Panc1 (cell line): Measurements from ENCODE around the gene GUCY2C. TPM values are rescaled to one million over a fixed set of nuclear protein-coding genes. Genes with fewer than 3 reads are reported as not detected.

Source experiments
- ATAC-seq: fragments of 200-7000 bp; cut with Tn5 transposase; 2 replicates; pipeline ENCODE4 v1.9.1; 2020; ENCODE audit warnings: mild to moderate bottlenecking, moderate library complexity
- BruUV-seq: library from RNA; stranded (reverse); fragments of 400-500 nt; replicated peaks from 2 replicates; lab custom pipeline; 2021; lab: Mats Ljungman, UMichigan
- CTCF ChIA-PET: fragments of 300-600 bp; sonication (Branson Sonifier 250); formaldehyde crosslinking; loops from one replicate; lab custom pipeline; 2022; ENCODE audit warnings: antibody characterized with exemption; lab: Charles Lee
- POLR2A ChIA-PET: fragments of 300-600 bp; sonication (Branson Sonifier 250); formaldehyde crosslinking; loops from one replicate; lab custom pipeline; 2022; ENCODE audit warnings: antibody characterized with exemption; lab: Charles Lee
- DNase-seq: peaks from one replicate; pipeline ENCODE4 v3.0.0-alpha.2; 2010; ENCODE audit warnings: low read depth, low spot score
- H3K27ac ChIP-seq: 2 replicates; pipeline ENCODE4 v1.5.1; 2011; ENCODE audit warnings: mild to moderate bottlenecking, low read length, inconsistent platforms
- H3K27me3 ChIP-seq: fragments of 200-500 bp; sonication (Bioruptor generic); 2 replicates; pipeline ENCODE4 v1.6.0; 2014; ENCODE audit warnings: low read length, inconsistent platforms; ENCODE audit not compliant: control insufficient read depth, insufficient read depth
- H3K36me3 ChIP-seq: fragments of 200-500 bp; sonication (Bioruptor generic); 2 replicates; pipeline ENCODE4 v1.5.1; 2014; ENCODE audit warnings: inconsistent platforms, mild to moderate bottlenecking, low read length, moderate library complexity; ENCODE audit not compliant: control insufficient read depth, insufficient read depth
- H3K4me1 ChIP-seq: 2 replicates; pipeline ENCODE4 v1.5.1; 2011; ENCODE audit warnings: inconsistent platforms, mild to moderate bottlenecking, low read length, moderate library complexity; ENCODE audit not compliant: control insufficient read depth, insufficient read depth
- H3K4me3 ChIP-seq, 2 experiments: 2 replicates each; pipeline ENCODE4 v1.5.1; 2011 to 2012; ENCODE audit warnings: low read depth in 2 of 2, low read length in 2 of 2, mild to moderate bottlenecking in 2 of 2, inconsistent platforms in 1 of 2, moderate library complexity in 1 of 2
- H3K9me3 ChIP-seq: fragments of 200-500 bp; sonication (Bioruptor generic); 2 replicates; pipeline ENCODE4 v1.5.1; 2014; ENCODE audit warnings: low read depth, mild to moderate bottlenecking, inconsistent platforms, low read length, moderate library complexity; ENCODE audit not compliant: control insufficient read depth, insufficient read depth
- POLR2AphosphoS5 ChIP-seq: IDR thresholded peaks from 2 replicates; pipeline ENCODE4 v1.6.1; 2012; ENCODE audit warnings: mild to moderate bottlenecking, low read depth, low read length, moderate library complexity
- SIN3A ChIP-seq: IDR thresholded peaks from 2 replicates; pipeline ENCODE4 v1.6.1; 2012; ENCODE audit warnings: low read depth, mild to moderate bottlenecking, low read length, moderate library complexity, borderline replicate concordance; ENCODE audit not compliant: insufficient read depth
- TCF7L2 ChIP-seq: IDR thresholded peaks from 2 replicates; pipeline ENCODE4 v1.6.1; 2011; ENCODE audit warnings: mild to moderate bottlenecking, low read depth, low read length, inconsistent platforms
- in situ Hi-C: cut with HindIII; loops from 2 replicates; pipeline ENCODE4 v1.10.0; 2016; ENCODE audit warnings: low sequenced_read_pairs, low pct_unique_long_range_greater_than_20kb
- intact Hi-C: fragments of 100-400 bp; cut with micrococcal nuclease; formaldehyde crosslinking; loops from one replicate; pipeline ENCODE4 v1.10.0; 2022; ENCODE audit not compliant: unreplicated experiment
- total RNA-seq: library from RNA; stranded (reverse); gene quantifications from one replicate; pipeline ENCODE4 v1.2.1, GENCODE V29; 2021; ENCODE audit not compliant: unreplicated experiment
- TF ChIP-seq, protein P1 (sequence below): fragments of 450-650 bp; IDR thresholded peaks from 2 replicates; pipeline ENCODE4 v1.5.1; 2017; ENCODE audit warnings: mild to moderate bottlenecking
- TF ChIP-seq, protein P2 (sequence below), 2 experiments: IDR thresholded peaks; 2 replicates each; pipeline ENCODE4 v1.6.1; 2011 to 2012; ENCODE audit warnings: low read depth in 2 of 2, control low read depth in 1 of 2, low read length in 1 of 2, mild to moderate bottlenecking in 1 of 2, moderate library complexity in 1 of 2; ENCODE audit not compliant: insufficient read depth in 1 of 2

The GUCY2C gene
- total RNA-seq, 1 experiment from 2014 or later, result 0.13 TPM

DNA sequence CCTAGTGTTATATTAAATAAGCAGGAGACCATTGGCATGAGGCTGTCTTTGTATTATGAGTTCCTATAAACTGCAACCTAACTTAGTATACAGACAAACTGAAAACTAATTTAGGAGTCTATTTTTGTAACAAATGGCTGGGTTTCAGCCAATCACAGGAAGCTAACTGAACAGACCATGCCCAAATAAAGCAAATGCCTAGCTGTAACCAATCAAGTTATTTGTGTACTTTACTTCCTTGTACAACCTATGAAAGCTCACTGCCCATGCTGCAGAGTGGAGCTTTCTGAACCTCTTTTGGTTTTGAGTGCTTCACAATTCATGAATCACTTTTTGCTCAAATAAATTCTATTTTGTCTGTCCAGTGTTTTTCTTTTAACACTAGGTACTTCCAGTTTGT lies 41.6 kb downstream of the GUCY2C start:
- DNase-seq (no peak), ATAC-seq (no peak)
- no TSS peak for BruUV-seq
- Histone ChIP-seq H3K27ac (no peak overlapping the region), H3K4me1 (no peaks in the 10 kb centered on the region), H3K4me3 (no peak overlapping the region), H3K9me3 (no peaks in the 10 kb centered on the region), H3K27me3 (no peaks in the 10 kb centered on the region), H3K36me3 (no peaks in the 10 kb centered on the region)
- in situ Hi-C loops (no loop called here), intact Hi-C loops (no loop called here)
- TF ChIP-seq, protein P1, sequence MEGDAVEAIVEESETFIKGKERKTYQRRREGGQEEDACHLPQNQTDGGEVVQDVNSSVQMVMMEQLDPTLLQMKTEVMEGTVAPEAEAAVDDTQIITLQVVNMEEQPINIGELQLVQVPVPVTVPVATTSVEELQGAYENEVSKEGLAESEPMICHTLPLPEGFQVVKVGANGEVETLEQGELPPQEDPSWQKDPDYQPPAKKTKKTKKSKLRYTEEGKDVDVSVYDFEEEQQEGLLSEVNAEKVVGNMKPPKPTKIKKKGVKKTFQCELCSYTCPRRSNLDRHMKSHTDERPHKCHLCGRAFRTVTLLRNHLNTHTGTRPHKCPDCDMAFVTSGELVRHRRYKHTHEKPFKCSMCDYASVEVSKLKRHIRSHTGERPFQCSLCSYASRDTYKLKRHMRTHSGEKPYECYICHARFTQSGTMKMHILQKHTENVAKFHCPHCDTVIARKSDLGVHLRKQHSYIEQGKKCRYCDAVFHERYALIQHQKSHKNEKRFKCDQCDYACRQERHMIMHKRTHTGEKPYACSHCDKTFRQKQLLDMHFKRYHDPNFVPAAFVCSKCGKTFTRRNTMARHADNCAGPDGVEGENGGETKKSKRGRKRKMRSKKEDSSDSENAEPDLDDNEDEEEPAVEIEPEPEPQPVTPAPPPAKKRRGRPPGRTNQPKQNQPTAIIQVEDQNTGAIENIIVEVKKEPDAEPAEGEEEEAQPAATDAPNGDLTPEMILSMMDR, result no peak
- TF ChIP-seq, protein P2, sequence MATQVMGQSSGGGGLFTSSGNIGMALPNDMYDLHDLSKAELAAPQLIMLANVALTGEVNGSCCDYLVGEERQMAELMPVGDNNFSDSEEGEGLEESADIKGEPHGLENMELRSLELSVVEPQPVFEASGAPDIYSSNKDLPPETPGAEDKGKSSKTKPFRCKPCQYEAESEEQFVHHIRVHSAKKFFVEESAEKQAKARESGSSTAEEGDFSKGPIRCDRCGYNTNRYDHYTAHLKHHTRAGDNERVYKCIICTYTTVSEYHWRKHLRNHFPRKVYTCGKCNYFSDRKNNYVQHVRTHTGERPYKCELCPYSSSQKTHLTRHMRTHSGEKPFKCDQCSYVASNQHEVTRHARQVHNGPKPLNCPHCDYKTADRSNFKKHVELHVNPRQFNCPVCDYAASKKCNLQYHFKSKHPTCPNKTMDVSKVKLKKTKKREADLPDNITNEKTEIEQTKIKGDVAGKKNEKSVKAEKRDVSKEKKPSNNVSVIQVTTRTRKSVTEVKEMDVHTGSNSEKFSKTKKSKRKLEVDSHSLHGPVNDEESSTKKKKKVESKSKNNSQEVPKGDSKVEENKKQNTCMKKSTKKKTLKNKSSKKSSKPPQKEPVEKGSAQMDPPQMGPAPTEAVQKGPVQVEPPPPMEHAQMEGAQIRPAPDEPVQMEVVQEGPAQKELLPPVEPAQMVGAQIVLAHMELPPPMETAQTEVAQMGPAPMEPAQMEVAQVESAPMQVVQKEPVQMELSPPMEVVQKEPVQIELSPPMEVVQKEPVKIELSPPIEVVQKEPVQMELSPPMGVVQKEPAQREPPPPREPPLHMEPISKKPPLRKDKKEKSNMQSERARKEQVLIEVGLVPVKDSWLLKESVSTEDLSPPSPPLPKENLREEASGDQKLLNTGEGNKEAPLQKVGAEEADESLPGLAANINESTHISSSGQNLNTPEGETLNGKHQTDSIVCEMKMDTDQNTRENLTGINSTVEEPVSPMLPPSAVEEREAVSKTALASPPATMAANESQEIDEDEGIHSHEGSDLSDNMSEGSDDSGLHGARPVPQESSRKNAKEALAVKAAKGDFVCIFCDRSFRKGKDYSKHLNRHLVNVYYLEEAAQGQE (IDR thresholded peaks at IDR 0.05; ENCODE audit: insufficient read depth in 1 of 2, low read depth in 2 of 2, low read length in 1 of 2), result no peak
- TF ChIP-seq SIN3A (no peak), POLR2AphosphoS5 (no peak), TCF7L2 (no peak)
- ChIA-PET POLR2A (no interaction called here), CTCF (no interaction called here)

DNA sequence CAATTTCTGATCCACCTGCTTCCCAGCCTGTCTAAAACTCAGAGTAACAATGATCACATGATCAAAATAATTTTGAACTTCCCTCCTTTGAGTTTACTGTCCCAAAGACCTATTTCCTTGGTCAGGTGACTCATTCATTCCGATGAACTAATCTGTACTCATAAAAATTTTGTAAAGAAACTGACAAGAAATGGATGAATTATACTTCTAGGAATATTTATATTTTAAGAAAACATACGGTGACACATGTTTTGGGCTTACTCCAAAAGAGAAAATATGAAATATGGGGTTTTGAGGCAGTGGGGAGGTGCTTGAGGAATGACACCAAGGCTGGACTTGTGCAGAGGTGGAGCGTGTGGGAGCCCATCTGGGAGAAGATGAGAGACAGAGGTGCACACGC lies 42.0 kb downstream of the GUCY2C start:
- DNase-seq (no peak), ATAC-seq (no peak)
- Histone ChIP-seq H3K36me3 (no peaks in the 10 kb centered on the region), H3K4me1 (no peaks in the 10 kb centered on the region), H3K9me3 (no peaks in the 10 kb centered on the region), H3K27me3 (no peaks in the 10 kb centered on the region), H3K27ac (no peak overlapping the region), H3K4me3 (no peak overlapping the region)
- POLR2A ChIA-PET, result no interaction called here
- no peak for TF ChIP-seq SIN3A
- TF ChIP-seq, protein P1, result no peak
- TF ChIP-seq TCF7L2, result no peak
- no peak for TF ChIP-seq POLR2AphosphoS5
- TF ChIP-seq, protein P2 (IDR thresholded peaks at IDR 0.05; ENCODE audit: insufficient read depth in 1 of 2, low read depth in 2 of 2, low read length in 1 of 2), result no peak
- CTCF ChIA-PET, result no interaction called here
- intact Hi-C loops (no loop called here), in situ Hi-C loops (no loop called here)
- BruUV-seq, result no TSS peak
